DND-41 (cell line): ENCODE results near the gene FBXW11.

Source experiments
- CTCF ChIP-seq: IDR thresholded peaks from 2 replicates; pipeline ENCODE4 v1.5.1; 2012; ENCODE audit warnings: borderline replicate concordance, low read length, moderate library complexity, mild to moderate bottlenecking; ENCODE audit not compliant: poor library complexity, severe bottlenecking; ENCODE audit errors: extremely low read depth
- EZH2 ChIP-seq: IDR thresholded peaks from 3 replicates; pipeline ENCODE4 v1.6.1; 2012; ENCODE audit warnings: borderline replicate concordance, low read depth, mild to moderate bottlenecking, moderate library complexity, low read length, inconsistent platforms; ENCODE audit not compliant: severe bottlenecking

DNA sequence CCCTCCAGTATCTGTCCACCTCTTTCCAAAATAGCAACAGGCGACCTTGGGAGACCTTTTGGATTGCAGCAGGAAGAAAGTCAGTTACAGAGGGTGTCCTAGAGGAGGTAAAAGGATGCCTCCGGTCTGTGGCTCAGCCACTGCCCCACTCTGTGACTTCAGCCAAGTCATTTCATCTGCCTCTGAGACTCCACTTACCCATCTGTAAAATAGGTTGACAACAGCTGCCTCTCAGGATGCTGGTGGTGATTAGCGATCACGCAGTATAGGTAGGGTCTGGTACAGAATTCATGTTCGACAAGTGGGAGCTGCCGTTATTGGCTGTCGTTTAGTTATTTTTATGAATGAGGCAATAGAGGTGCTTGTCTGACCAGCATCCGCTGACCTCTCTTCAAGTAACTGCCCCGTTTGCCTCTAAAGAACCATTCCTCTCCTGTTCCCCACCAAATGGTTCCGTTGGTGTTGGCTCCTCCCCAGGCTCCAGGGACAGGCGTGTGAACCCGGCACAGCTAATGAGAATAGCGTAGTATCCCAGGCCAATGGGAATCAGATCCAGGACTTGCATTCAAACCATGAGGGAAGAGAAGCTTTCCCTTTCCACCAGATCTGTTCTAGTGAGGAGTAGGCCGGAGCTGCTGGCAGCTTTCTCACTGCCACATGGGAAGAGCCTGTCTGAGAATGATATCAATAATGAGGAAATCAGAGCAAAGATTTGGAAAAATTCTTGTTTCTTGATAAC, 156.7 kb downstream of the FBXW11 start:
- no peak for TF ChIP-seq CTCF
- no peak for TF ChIP-seq EZH2
